HG03432 (cell line): ENCODE data around the gene THRA.
A peak's percentile ranks its signal among the peaks of the same experiment; 100 is the strongest.

Experiments used
- ATAC-seq: cut with Tn5 transposase; IDR thresholded peaks from one replicate; pipeline ENCODE4 v1.9.1; 2021; ENCODE audit warnings: mild to moderate bottlenecking, moderate library complexity; ENCODE audit not compliant: unreplicated experiment

The THRA gene

GRCh38 chr17:40026816-40027613 is 35.8 kb upstream of the THRA start:
- peak; percentile 56 for ATAC-seq

DNA sequence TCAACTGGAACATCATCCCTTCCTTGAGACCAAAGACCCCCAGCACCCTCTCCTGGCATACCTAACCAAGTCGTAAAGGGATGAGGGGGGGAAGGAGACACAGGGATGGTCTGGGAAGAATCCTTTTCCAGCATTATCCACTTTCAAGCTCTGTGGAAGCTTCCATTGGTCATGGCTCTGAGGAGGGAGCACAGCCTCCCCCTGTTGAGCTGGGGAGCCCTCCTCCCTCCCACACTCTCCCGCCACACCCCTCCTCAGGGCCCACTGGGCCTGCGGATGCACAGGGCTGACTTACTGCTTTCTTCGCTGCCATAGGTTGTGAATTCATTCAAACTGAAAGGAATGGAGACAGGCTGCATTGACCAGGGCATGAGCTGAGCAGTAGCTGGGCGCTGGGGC is 35.2 kb upstream of the THRA start:
- ATAC-seq: no peak

GRCh38 chr17:40028595-40028994 is 34.2 kb upstream of the THRA start:
- ATAC-seq: no peak

GRCh38 chr17:40031706-40032105 is 31.1 kb upstream of the THRA start:
- ATAC-seq: no peak

GRCh38 chr17:40032322-40033320 is 30.1 kb upstream of the THRA start:
- no peak for ATAC-seq

- no peak for ATAC-seq
Measured at GRCh38 chr17:40033339-40033738, 29.4 kb upstream of the THRA start.

DNA sequence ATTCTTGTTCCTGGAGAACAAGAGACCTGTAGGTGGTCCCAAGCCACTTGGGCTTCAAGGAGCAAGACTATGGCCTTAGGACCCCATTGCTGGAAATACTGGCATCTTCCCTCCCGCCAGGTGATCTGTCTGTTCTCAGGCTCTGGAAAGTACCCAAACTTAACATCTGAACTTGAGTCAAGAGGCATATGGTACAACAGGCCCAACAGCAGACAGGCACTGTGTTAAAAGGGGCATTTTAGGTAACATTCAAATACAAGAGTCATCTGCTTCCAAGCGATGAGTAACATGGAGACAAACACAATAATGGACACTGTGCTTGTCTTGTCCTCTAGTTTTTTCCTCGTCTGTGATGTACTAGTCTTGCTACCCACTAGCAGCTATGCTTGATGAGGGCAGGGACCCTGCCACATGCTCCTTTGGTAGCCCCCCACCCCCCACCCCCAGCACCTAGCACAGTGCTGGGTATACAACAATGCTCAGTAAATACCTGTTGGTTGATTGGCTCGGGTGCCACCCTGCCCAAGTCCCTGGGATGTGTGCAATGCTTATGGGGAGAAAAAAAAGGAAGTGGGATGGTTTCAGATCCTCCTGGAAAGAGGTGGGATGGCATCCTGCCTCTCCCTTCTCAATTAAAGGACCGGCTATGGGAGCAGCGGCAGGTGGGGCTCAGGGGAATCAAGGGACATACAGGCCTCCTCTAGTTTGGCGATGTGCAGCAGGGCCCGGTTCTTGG is 28.2 kb upstream of the THRA start:
- ATAC-seq: no peak

DNA sequence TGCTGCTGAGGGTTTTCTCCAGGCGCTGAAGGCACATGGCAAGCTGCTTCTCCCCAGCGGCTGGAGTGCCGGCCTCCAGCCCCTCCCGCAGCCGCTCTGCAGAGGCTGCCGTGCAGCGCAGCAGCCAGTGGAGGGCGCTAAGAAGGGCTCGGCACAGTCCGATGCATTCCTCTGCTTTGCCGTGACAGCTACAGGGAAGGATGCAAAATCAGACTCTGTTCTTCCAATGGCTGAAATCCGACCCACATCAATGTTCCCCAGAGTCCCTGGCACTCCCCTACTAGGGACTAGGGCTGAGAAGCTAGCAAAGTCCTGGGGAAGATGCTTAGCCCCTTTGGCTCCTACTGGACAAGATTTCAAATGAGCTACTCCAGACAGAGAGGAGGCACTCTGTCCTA is 27.6 kb upstream of the THRA start:
- no peak for ATAC-seq

- no peak for ATAC-seq
Measured at GRCh38 chr17:40038882-40039513, 23.8 kb upstream of the THRA start.

DNA sequence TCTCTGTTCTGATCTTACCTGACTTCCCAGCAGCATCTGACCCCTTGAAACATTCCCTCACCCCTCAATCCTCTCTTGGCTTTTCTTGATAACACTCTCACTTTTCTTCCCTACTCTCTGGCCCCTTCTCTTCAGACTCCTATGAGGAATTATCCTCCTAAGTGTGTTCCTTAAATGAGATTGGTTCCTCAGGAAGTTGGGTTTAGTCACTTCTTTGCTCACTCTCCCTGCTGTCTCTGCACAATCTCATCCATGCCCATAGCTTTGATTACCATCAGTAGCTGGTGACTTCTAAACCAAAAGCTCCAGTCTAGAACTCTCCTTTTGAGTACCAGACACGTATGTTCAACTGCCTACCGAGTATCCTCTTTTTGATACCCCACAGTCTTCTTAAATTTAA is 21.6 kb upstream of the THRA start:
- no peak for ATAC-seq

GRCh38 chr17:40056379-40057015 is 6.3 kb upstream of the THRA start:
- ATAC-seq: no peak

DNA sequence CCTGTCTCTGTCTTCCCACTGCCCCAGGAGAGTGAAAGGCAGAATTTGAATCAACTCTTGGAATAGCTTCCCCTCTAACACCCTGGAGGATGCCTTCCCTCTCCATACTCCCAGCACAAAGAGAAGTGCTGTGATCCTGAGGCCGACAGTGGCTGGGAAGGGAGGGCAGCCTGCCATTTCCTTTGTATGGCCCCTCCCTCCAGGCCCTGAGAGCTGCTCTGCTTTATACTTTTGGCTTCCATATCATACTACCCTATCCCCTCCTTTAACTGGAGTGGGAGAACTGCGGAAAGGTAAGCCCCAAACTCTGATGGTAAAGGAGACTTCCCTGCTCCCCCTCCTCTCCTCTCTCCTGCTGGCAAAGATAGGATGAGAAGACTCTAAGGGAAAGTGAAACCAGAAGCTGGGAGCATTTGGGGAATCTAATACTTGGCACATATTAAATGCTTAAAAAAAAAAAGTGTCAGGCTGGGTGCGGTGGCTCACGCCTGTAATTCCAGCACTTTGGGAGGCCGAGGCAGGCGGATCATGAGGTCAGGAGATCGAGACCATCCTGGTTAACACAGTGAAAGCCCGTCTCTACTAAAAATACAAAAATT is 4.5 kb upstream of the THRA start:
- ATAC-seq: no peak

- ATAC-seq: no peak
Measured at GRCh38 chr17:40058865-40059264, 3.9 kb upstream of the THRA start.

GRCh38 chr17:40059729-40060475 is 2.9 kb upstream of the THRA start:
- ATAC-seq: no peak

GRCh38 chr17:40060887-40061608 is 1.7 kb upstream of the THRA start:
- no peak for ATAC-seq

DNA sequence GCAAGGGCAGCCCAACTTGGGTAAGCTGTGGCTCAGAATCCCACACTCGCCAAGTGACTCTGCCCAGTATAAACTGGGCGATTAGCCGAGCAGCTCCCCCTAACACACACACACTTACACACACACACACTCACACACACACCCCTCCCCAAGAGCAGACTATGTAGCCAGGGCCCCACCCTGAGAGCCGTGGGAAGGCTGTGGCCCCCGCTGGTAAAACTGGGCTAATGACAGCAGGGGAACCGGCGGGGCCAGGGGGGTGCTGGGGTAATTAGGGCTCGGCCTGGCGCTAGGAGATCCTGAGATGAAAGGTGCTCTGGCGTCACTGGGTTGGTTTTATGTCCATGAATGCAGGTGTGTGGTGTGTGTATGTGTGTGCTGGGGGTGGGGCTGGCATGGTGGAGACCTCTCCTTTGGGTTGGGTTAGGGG is 1.1 kb upstream of the THRA start:
- ATAC-seq: no peak

DNA sequence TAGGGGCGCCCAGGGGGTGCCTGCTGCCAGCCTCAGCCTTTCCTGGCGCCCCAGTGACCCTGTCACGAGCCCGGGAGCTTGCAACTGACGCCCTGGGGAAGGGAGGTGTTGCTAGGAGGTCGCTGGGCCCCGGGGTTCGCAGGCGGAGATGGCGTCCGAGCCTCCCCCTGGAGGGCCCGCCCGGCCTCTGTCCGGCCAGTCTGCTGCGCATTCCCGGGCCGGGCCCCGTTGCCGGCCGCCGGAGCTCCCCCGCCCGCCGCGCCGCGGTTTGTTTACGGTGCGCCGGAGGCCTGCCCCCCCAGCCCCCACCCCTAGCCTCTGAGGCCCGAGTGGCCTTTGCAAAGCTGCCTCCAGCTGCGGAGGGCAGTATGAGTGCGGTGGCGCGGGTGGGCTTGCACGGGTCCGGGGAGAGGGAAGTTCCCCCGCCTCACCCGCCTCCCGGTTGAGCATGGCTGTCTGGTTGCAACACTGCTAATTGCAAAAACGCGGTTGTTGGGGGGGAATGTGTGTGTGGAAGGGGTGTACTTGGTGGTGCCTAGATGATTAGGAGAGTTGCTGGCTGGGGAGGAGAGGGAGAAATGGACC is 514 bp downstream of the THRA start:
- peak; percentile 38 for ATAC-seq

GRCh38 chr17:40063901-40064531 is 1.3 kb downstream of the THRA start:
- ATAC-seq: no peak
